Thyroid gland (tissue), 4 donors: ENCODE results near the gene BPHL.

Experiments used
- CTCF ChIP-seq, 6 experiments: fragments of 200-600 bp in 3 of 6; fragments of 450-650 bp in 3 of 6; sonication (generic) in 3 of 6; IDR thresholded peaks; one replicate each; pipeline ENCODE4 v1.5.1; 2016 to 2019; ENCODE audit warnings: antibody characterized with exemption in 6 of 6, mild to moderate bottlenecking in 2 of 6, inconsistent platforms in 1 of 6, moderate library complexity in 1 of 6
- POLR2A ChIP-seq, 2 donors: fragments of 450-650 bp; IDR thresholded peaks; one replicate each; pipeline ENCODE4 v1.6.1; 2017; ENCODE audit warnings: antibody characterized with exemption in 2 of 2, mild to moderate bottlenecking in 2 of 2, moderate library complexity in 1 of 2

GRCh38 chr6:3181105-3181504 lies 62.6 kb downstream of the BPHL start:
- TF ChIP-seq POLR2A (IDR thresholded peaks at IDR 0.05) (no peak), CTCF (IDR thresholded peaks at IDR 0.05) (no peak)
